Ishikawa (cell line): ENCODE data around the gene MFNG.

ENCODE experiments used
- CEBPB ChIP-seq: IDR thresholded peaks from 2 replicates; pipeline ENCODE4 v1.6.1; 2012
- CREB1 ChIP-seq: IDR thresholded peaks from 2 replicates; pipeline ENCODE4 v1.6.1; 2012; ENCODE audit warnings: low read depth
- EGR1 ChIP-seq: IDR thresholded peaks from 2 replicates; pipeline ENCODE4 v1.6.1; 2012
- EP300 ChIP-seq: IDR thresholded peaks from 2 replicates; pipeline ENCODE4 v1.6.1; 2012; ENCODE audit warnings: borderline replicate concordance
- FOXM1 ChIP-seq: IDR thresholded peaks from 2 replicates; pipeline ENCODE4 v1.6.1; 2012; ENCODE audit warnings: low read depth, borderline replicate concordance
- NFIC ChIP-seq: IDR thresholded peaks from 2 replicates; pipeline ENCODE4 v1.6.1; 2012
- RAD21 ChIP-seq: IDR thresholded peaks from 2 replicates; pipeline ENCODE4 v1.6.1; 2012; ENCODE audit warnings: low read depth
- TAF1 ChIP-seq: IDR thresholded peaks from 2 replicates; pipeline ENCODE4 v1.6.1; 2012; ENCODE audit warnings: low read depth, mild to moderate bottlenecking
- TCF12 ChIP-seq: IDR thresholded peaks from 2 replicates; pipeline ENCODE4 v1.6.1; 2012; ENCODE audit warnings: low read depth
- TEAD4 ChIP-seq: IDR thresholded peaks from 2 replicates; pipeline ENCODE4 v1.6.1; 2012
- YY1 ChIP-seq: IDR thresholded peaks from 2 replicates; pipeline ENCODE4 v1.6.1; 2012; ENCODE audit warnings: low read depth
- ZBTB7A ChIP-seq: IDR thresholded peaks from 2 replicates; pipeline ENCODE4 v1.6.1; 2012; ENCODE audit warnings: low read depth
- TF ChIP-seq, protein P1 (sequence below): IDR thresholded peaks from 2 replicates; pipeline ENCODE4 v1.6.1; 2012
- TF ChIP-seq, protein P2 (sequence below): IDR thresholded peaks from 2 replicates; pipeline ENCODE4 v1.6.1; 2012
- TF ChIP-seq, protein P3 (sequence below): IDR thresholded peaks from 2 replicates; pipeline ENCODE4 v1.6.1; 2012; ENCODE audit warnings: low read depth, mild to moderate bottlenecking

The MFNG gene

DNA sequence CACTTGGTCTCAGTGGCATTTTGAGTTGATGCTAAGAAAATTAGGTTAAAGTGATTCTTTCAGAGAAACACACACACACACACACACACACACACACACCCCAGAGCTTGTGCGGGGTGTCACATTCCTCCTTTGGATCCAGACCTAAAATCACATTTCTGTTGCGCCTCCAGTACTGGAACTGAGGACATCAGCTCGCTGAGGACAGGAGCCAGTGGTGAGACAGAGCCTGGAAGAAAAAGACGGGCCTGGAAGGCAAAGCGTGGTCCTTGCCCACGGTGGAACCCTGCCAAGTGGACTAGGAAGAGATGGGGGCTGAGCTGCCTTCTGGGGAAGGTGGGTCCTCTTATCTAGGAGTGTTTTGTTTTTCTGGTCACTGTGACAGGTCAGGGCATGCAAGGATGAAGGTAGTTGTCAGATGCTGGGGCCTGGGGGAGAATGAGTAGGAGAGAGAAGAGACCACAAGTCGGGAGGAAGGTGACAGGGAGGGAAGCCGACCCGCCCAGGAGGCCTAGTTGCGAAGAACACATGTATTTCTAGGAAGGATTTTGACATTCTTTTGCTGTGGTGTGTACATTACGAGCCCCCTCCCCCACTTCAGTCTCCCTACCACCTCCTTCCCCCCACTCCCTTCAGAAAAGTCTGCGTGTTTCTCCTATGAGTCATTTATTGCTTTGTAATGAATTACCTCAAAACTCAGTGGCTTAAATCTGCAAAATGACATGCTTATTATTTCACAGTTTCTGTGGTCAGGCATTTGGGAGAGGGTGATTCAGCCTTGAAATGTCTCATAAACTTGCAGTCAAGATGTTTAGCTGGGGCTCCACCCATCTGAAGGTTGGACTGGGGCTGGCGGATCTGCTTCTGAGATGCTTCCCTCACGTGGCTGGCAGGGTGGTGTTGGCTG lies 54.1 kb downstream of the MFNG start:
- peak; percentile 61; the same call in 1 of the 2 replicates for TF ChIP-seq EP300
- TF ChIP-seq TCF12: peak; percentile 73
- TF ChIP-seq TEAD4: peak; percentile 82
- TF ChIP-seq, protein P1, sequence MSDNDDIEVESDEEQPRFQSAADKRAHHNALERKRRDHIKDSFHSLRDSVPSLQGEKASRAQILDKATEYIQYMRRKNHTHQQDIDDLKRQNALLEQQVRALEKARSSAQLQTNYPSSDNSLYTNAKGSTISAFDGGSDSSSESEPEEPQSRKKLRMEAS: no peak
- TF ChIP-seq, protein P2, sequence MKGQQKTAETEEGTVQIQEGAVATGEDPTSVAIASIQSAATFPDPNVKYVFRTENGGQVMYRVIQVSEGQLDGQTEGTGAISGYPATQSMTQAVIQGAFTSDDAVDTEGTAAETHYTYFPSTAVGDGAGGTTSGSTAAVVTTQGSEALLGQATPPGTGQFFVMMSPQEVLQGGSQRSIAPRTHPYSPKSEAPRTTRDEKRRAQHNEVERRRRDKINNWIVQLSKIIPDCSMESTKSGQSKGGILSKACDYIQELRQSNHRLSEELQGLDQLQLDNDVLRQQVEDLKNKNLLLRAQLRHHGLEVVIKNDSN: peak; percentile 60
- TF ChIP-seq CREB1: no peak

DNA sequence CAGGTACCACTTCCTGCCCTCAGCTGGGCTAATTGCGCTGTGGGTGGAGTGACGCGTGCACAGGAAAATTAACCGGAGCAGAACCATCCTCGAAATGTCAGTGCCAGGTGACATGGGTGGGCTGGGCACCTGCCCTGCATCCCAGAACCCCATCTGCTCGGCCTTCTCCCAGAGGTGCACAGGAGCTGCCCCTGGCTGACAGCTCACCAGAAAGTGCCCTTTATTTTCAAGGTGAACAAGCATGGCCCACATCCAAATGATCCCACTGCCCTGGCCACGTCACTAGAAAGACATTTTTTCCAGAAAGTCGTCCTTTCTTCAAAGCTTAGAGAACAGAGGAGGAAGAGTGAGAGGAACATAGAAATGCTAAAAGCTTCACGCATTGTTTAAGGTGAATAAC lies 54.8 kb downstream of the MFNG start:
- TF ChIP-seq EP300 (no peak), ZBTB7A (no peak), TCF12 (no peak), RAD21 (no peak)
- TF ChIP-seq, protein P1: no peak; the same call in 1 of the 2 replicates
- TF ChIP-seq, protein P2: no peak

DNA sequence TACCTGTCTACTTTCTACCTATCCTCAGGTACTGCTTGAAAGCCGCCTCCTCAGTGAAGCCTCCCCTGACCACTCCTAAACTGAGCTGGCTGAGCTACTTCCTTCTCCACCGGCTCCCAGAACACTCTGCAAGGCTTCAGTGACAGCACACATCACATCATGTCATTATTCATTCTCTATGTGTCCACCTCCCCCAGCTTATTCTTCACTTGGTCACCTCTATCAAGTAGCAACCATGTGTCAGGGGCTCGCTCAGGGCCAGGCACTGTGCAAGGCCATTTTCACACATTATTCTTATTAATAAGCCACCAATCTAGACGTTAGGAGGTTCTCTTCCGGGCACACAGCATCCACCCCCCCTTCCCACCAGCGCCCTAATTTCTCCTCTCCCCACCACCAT lies 55.2 kb downstream of the MFNG start:
- no peak for TF ChIP-seq EP300
- TF ChIP-seq EGR1: no peak
- no peak for TF ChIP-seq YY1
- no peak for TF ChIP-seq CREB1
- no peak for TF ChIP-seq TEAD4
- TF ChIP-seq, protein P2: no peak
- TF ChIP-seq, protein P1: no peak

DNA sequence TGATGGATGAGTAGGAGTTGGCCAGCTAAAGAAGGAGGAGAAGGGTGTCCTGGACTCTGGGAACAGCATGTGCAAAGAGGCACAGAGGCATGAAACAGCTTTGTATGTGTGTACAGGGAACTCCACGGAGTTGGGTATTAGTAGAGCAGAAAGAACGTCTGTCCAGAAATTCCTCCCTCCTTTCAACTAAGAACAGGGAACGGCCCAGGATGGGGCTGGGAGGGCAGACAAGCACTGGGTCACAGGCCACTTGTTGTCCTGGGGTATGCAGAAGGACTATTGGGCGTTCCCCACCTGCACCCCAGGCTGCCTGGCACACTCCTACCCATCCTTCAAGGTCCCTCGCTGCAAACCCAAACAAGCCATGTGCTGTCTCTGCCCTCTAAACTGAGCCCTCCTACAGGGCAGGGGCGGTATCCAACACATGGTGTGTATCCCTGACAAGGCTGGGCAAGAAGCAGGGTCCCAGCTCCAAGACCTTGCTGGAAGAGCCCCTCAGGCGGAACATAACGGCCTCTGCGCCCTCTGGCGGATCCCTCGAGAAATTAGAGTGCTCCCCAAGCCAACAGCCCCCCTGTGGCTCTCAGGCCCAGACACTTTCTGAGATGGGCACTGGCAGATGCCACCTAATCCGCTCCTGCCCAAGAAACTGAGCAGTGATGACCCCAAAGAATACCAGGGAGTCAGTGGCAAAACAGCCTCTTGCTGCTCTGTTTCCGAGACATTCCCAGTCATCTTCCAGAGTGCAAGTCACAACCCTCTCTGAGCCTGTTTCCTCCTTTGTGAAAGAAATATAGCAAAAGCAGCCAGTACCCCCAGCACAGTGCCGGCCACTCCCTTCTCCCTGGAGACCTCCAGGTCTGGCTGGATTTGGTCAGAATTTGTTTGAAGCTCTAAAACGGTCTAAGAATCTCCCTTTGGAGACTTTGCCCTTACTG lies 57.3 kb downstream of the MFNG start:
- TF ChIP-seq ZBTB7A (no peak), TAF1 (no peak), RAD21 (peak; percentile 49), CEBPB (no peak)
- TF ChIP-seq, protein P3, sequence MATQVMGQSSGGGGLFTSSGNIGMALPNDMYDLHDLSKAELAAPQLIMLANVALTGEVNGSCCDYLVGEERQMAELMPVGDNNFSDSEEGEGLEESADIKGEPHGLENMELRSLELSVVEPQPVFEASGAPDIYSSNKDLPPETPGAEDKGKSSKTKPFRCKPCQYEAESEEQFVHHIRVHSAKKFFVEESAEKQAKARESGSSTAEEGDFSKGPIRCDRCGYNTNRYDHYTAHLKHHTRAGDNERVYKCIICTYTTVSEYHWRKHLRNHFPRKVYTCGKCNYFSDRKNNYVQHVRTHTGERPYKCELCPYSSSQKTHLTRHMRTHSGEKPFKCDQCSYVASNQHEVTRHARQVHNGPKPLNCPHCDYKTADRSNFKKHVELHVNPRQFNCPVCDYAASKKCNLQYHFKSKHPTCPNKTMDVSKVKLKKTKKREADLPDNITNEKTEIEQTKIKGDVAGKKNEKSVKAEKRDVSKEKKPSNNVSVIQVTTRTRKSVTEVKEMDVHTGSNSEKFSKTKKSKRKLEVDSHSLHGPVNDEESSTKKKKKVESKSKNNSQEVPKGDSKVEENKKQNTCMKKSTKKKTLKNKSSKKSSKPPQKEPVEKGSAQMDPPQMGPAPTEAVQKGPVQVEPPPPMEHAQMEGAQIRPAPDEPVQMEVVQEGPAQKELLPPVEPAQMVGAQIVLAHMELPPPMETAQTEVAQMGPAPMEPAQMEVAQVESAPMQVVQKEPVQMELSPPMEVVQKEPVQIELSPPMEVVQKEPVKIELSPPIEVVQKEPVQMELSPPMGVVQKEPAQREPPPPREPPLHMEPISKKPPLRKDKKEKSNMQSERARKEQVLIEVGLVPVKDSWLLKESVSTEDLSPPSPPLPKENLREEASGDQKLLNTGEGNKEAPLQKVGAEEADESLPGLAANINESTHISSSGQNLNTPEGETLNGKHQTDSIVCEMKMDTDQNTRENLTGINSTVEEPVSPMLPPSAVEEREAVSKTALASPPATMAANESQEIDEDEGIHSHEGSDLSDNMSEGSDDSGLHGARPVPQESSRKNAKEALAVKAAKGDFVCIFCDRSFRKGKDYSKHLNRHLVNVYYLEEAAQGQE: no peak

DNA sequence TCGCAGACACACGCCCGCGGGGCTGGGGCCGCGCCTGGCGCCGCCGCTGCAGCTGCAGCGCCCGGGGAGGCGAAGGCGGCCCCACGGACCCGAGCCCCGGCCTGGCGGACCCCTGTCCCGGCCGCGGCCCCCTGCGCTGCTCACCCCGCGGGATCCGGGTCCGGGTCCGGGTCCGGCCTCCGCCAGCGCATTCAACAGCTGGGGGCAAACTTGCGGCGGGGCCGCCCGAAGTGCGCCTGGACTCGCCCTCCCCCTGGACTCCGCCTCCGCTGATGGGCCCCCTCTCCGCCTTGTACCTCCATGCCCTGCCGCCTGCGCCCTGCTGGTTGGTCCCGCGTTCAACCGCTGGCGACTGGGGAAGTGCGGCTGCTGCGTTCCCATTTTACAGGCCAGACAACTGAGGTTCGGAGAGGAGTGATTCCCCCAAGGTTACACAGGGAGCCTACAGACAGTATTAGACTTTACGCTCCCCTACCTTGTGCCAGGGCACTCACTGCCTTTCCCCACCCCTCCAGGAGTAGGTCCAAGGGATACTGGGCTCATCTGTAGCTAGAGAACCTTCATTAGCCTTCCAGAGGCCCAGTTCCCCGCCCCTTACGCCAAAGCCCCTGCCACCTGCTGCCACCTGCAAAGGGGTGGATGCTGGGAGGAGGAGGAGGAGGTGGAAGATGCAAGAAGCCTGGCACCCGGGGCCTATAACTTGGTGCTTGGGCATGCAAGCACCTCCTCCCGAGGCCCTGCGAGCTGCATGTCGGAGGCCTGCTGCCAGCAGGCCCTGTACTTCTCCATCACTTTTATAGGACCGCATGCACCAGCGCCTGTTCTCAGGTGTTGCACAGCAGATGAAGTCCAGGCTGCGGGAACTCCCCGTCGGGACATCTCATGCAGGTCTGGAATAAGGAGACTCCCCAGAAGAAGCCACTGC lies 58.2 kb downstream of the MFNG start:
- no peak for TF ChIP-seq EP300
- TF ChIP-seq CEBPB: no peak
- no peak for TF ChIP-seq FOXM1
- no peak for TF ChIP-seq TCF12

DNA sequence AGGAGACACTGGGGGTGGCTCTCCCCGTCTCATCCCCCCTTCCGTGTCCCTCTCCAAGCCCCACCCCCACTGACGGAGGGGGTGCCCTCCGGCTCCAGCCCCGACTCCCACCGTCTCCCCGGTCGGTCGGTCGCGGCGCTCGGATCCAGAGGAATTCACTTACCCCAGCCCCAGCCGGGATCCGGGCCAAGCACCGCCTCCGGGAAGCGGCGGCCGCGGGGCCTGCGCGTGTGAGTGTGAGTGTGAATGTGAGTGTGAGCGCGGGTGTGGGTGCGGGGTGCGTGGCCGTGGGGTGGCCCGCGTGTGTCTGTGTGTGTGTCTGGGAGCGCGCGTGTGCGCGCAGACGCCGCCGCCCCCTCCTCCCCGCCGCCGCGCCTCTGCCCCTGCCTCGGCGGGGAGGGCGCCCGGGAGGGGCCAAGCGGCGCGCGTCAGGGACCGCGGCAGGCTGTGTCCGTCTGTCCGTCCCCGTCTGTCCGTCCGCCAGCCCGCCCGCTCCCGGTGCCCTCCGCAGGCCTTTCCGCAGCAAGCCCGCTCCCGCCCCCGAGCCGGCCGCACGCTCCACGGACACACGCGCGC lies 59.0 kb downstream of the MFNG start, which contains the start of gene ELFN2:
TSS of gene ELFN2 (minus strand) at position 345 of the 576 bp plus-strand sequence. CDS start 51,945 bp downstream, outside the sequence.
- TF ChIP-seq NFIC: peak; percentile 52; the same call in 1 of the 2 replicates
- peak; percentile 96 for TF ChIP-seq ZBTB7A
- TF ChIP-seq, protein P1: no peak
- TF ChIP-seq, protein P3: no peak
